ENCODE results near the gene SHB. TPM values are rescaled to one million over a fixed set of nuclear protein-coding genes. Genes with fewer than 3 reads are reported as not detected.

SHB gene
- total RNA-seq, 1 experiment from 2014 or later: 23.8 TPM

DNA sequence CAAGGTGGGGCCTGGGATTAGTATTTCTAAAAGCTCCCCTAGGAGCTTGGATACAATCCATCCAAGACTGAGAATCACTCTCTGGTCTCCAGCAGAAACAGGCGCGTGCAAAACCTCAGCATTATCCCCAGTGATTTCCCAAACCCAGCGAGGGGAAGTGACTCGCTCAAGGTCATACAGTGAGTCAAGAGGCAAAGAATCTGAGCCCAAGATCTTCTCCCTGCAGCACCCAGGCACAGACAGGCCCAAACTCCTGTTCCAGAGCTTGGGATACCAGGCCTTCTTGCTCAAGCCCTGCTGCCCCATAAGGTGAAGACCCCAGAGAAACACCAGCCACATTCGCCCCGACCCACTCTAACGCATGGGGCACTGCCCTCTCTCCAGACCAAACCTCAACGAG is 33.2 kb downstream of the SHB start:
- DNase-seq: peak in 1 of 2 experiments; percentile 71
- CTCF ChIA-PET: no interaction called here
- Histone ChIP-seq H4K20me1 (ENCODE audit: insufficient read depth) (peaks cover 5% of the 10 kb centered on the region; the same call in 1 of the 2 replicates), H3K27me3 (ENCODE audit: insufficient read depth, low read depth) (no peaks in the 10 kb centered on the region), H3K9me3 (ENCODE audit: insufficient read depth, low read depth) (no peaks in the 10 kb centered on the region), H3K4me1 (replicated peaks; ENCODE audit: insufficient read depth) (peaks cover 99% of the 10 kb centered on the region), H3F3A (ENCODE audit: insufficient read depth, low read depth) (peaks cover 57% of the 10 kb centered on the region; the same call in 1 of the 2 replicates), H3K27ac (peak overlapping the region; percentile 93), H3K4me2 (peak overlapping the region; percentile 49), H3K9me2 (ENCODE audit: insufficient read depth) (no peaks in the 10 kb centered on the region), H2AFZ (no peak overlapping the region), H3K79me2 (ENCODE audit: low read depth) (peaks cover 95% of the 10 kb centered on the region), H3K4me3 (no peak overlapping the region), H3K36me3 (ENCODE audit: low read depth) (no peaks in the 10 kb centered on the region)
- POLR2A ChIA-PET (ENCODE audit: unreplicated experiment): interaction anchor here (0.5 kb wide), 1 partner anchor 348 kb away, joined by 8 read pairs; no protein-coding TSS in a partner anchor
- BruUV-seq (replicated peaks): no TSS peak
- TF ChIP-seq, protein P1, sequence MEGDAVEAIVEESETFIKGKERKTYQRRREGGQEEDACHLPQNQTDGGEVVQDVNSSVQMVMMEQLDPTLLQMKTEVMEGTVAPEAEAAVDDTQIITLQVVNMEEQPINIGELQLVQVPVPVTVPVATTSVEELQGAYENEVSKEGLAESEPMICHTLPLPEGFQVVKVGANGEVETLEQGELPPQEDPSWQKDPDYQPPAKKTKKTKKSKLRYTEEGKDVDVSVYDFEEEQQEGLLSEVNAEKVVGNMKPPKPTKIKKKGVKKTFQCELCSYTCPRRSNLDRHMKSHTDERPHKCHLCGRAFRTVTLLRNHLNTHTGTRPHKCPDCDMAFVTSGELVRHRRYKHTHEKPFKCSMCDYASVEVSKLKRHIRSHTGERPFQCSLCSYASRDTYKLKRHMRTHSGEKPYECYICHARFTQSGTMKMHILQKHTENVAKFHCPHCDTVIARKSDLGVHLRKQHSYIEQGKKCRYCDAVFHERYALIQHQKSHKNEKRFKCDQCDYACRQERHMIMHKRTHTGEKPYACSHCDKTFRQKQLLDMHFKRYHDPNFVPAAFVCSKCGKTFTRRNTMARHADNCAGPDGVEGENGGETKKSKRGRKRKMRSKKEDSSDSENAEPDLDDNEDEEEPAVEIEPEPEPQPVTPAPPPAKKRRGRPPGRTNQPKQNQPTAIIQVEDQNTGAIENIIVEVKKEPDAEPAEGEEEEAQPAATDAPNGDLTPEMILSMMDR (conservative IDR thresholded peaks at IDR 0.05): no peak
- no peak for TF ChIP-seq EZH2 (IDR thresholded peaks at IDR 0.05; ENCODE audit: low read depth)
- intact Hi-C loops (cut with micrococcal nuclease; ENCODE audit: unreplicated experiment): no loop called here

DNA sequence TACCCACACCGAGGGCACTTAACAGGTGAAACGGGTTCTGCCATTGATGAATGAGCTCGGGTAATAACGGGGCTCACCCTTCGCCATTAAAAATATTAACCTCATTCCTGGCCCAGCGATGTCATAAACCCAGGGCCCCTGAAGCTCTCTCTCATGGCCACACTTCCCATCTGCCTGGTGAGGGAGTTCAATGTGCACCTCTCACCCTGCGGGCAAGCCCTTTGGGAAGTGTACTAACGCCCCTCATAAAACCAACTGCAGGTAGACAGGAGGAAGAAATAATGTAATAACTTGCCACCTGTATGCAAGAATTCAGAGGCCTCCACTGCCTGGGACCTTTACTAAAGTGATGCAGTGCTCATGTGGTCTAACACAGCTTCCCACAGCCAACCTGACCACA is 35.1 kb downstream of the SHB start:
- peaks cover 91% of the 10 kb centered on the region for H3K4me1 ChIP-seq (replicated peaks; ENCODE audit: insufficient read depth)
- intact Hi-C loops (cut with micrococcal nuclease; ENCODE audit: unreplicated experiment): no loop called here

DNA sequence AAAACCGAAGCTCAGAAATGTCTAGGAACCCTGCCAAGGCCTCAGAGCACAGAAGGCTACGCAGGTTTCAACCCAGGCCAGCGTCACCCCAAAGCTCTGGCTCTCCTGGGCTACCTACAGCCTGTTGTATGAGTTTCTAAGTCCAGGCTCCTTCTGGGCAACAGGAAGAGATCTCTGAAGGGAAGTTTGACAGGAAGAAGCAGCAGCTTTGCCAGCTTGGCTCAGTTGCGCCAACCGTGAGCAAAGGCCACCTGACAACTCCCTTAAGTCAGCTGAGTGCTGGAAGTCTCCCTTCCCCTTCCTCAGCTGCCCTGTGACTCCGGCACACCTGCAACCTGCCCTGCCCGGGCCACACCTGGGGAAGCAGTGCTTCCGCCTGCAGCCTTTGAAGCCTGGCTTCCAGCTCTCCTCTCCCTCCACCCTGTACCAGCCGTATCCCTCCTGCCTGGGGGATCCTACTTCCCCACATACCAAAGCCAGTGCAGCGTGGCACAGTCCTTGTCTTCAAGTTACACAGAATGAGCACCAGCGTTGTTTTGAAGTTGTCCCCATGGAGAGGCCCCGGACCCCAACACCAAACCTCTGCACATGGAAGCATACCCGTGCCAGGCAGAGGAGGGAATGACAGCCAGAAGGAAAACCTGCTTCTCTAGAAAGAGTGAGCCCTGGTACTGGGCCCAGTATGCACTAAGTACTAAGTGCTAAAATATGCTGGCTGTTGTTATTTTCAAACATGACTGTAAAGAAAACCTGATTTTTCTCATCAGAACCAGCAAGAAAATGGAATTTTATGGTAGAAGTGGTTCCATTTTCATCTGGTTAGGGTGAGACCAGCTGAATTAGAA is 36.5 kb downstream of the SHB start:
- no peak for TF ChIP-seq EZH2 (IDR thresholded peaks at IDR 0.05; ENCODE audit: low read depth)
- TF ChIP-seq, protein P1 (conservative IDR thresholded peaks at IDR 0.05): no peak
- H3K79me2 ChIP-seq (ENCODE audit: low read depth): peaks cover 100% of the 10 kb centered on the region
- BruUV-seq (replicated peaks): no TSS peak
- no peak overlapping the region for H2AFZ ChIP-seq
- H4K20me1 ChIP-seq (ENCODE audit: insufficient read depth): peaks cover 5% of the 10 kb centered on the region; the same call in 1 of the 2 replicates
- CTCF ChIA-PET: no interaction called here
- peak overlapping the region; percentile 53 for H3K27ac ChIP-seq
- POLR2A ChIA-PET (ENCODE audit: unreplicated experiment): no interaction called here
- H3K4me2 ChIP-seq: peak overlapping the region; percentile 64
- DNase-seq: peak; percentile 59 to 85
- no peaks in the 10 kb centered on the region for H3K9me2 ChIP-seq (ENCODE audit: insufficient read depth)
- no peaks in the 10 kb centered on the region for H3K36me3 ChIP-seq (ENCODE audit: low read depth)
- H3K4me1 ChIP-seq (replicated peaks; ENCODE audit: insufficient read depth): peaks cover 91% of the 10 kb centered on the region
- no peaks in the 10 kb centered on the region for H3K27me3 ChIP-seq (ENCODE audit: insufficient read depth, low read depth)
- intact Hi-C loops (cut with micrococcal nuclease; ENCODE audit: unreplicated experiment): no loop called here
- peaks cover 49% of the 10 kb centered on the region for H3F3A ChIP-seq (ENCODE audit: insufficient read depth, low read depth)
- no peak overlapping the region for H3K4me3 ChIP-seq
- no peaks in the 10 kb centered on the region for H3K9me3 ChIP-seq (ENCODE audit: insufficient read depth, low read depth)

More for the DNA sequence above, 35.1 kb downstream of the SHB start:
- Histone ChIP-seq H4K20me1 (ENCODE audit: insufficient read depth) (peaks cover 5% of the 10 kb centered on the region; the same call in 1 of the 2 replicates), H3F3A (ENCODE audit: insufficient read depth, low read depth) (peaks cover 44% of the 10 kb centered on the region; the same call in 1 of the 2 replicates), H3K4me3 (no peak overlapping the region), H3K27me3 (ENCODE audit: insufficient read depth, low read depth) (no peaks in the 10 kb centered on the region), H3K79me2 (ENCODE audit: low read depth) (peaks cover 100% of the 10 kb centered on the region), H3K36me3 (ENCODE audit: low read depth) (no peaks in the 10 kb centered on the region), H3K4me2 (no peak overlapping the region; the same call in 1 of the 2 replicates), H3K9me2 (ENCODE audit: insufficient read depth) (no peaks in the 10 kb centered on the region), H3K27ac (peak overlapping the region; percentile 53; the same call in 1 of the 2 replicates), H2AFZ (no peak overlapping the region), H3K9me3 (ENCODE audit: insufficient read depth, low read depth) (no peaks in the 10 kb centered on the region)
- TF ChIP-seq, protein P1 (conservative IDR thresholded peaks at IDR 0.05): no peak
- no peak for TF ChIP-seq EZH2 (IDR thresholded peaks at IDR 0.05; ENCODE audit: low read depth)
- no TSS peak for BruUV-seq (replicated peaks)
- no peak for DNase-seq
- ChIA-PET CTCF (no interaction called here), POLR2A (ENCODE audit: unreplicated experiment) (no interaction called here)
